ENCODE data around the gene CPS1. TPM values are rescaled to one million over a fixed set of nuclear protein-coding genes. Genes with fewer than 3 reads are reported as not detected.

Gene CPS1
- total RNA-seq, 1 donor from 2014 or later, result 3.0 TPM

GRCh38 chr2:210633699-210634098 is 77.3 kb downstream of the CPS1 start:
- intact Hi-C loops (cut with DNase I), result no loop called here
- Histone ChIP-seq H3K4me1 (no peaks in the 10 kb centered on the region), H3K27me3 (ENCODE audit: low read depth) (no peaks in the 10 kb centered on the region), H3K36me3 (no peaks in the 10 kb centered on the region), H3K9me3 (no peaks in the 10 kb centered on the region), H3K27ac (no peak overlapping the region), H3K4me3 (no peak overlapping the region)
- ATAC-seq (no peak), DNase-seq (no peak)
- no peak for TF ChIP-seq CTCF (IDR thresholded peaks at IDR 0.05)

- Histone ChIP-seq H3K4me3 (no peak overlapping the region), H3K4me1 (no peaks in the 10 kb centered on the region), H3K27ac (no peak overlapping the region), H3K9me3 (no peaks in the 10 kb centered on the region), H3K27me3 (ENCODE audit: low read depth) (no peaks in the 10 kb centered on the region), H3K36me3 (no peaks in the 10 kb centered on the region)
- ATAC-seq (no peak), DNase-seq (no peak)
- no peak for TF ChIP-seq CTCF (IDR thresholded peaks at IDR 0.05)
- intact Hi-C loops (cut with DNase I), result no loop called here
Measured at GRCh38 chr2:210635257-210635656, 78.9 kb downstream of the CPS1 start.

- no peak for DNase-seq
- Histone ChIP-seq H3K9me3 (no peaks in the 10 kb centered on the region), H3K27ac (no peak overlapping the region), H3K4me3 (no peak overlapping the region), H3K4me1 (no peaks in the 10 kb centered on the region), H3K27me3 (ENCODE audit: low read depth) (no peaks in the 10 kb centered on the region), H3K36me3 (no peaks in the 10 kb centered on the region)
- no peak for ATAC-seq
- TF ChIP-seq CTCF (IDR thresholded peaks at IDR 0.05), result no peak
- intact Hi-C loops (cut with DNase I), result no loop called here
Measured at GRCh38 chr2:210642333-210642732, 85.9 kb downstream of the CPS1 start.

- Histone ChIP-seq H3K27me3 (ENCODE audit: low read depth) (no peaks in the 10 kb centered on the region), H3K27ac (no peak overlapping the region), H3K36me3 (no peaks in the 10 kb centered on the region), H3K4me3 (no peak overlapping the region), H3K9me3 (no peaks in the 10 kb centered on the region), H3K4me1 (no peaks in the 10 kb centered on the region)
- no peak for TF ChIP-seq CTCF (IDR thresholded peaks at IDR 0.05)
- no peak for DNase-seq
- ATAC-seq, result no peak
- intact Hi-C loops (cut with DNase I), result no loop called here
Measured at GRCh38 chr2:210647151-210647550, 90.8 kb downstream of the CPS1 start.

GRCh38 chr2:210654091-210654490 is 97.7 kb downstream of the CPS1 start:
- DNase-seq (no peak), ATAC-seq (no peak)
- Histone ChIP-seq H3K4me3 (no peak overlapping the region), H3K9me3 (no peaks in the 10 kb centered on the region), H3K27me3 (ENCODE audit: low read depth) (no peaks in the 10 kb centered on the region), H3K4me1 (no peaks in the 10 kb centered on the region), H3K27ac (no peak overlapping the region), H3K36me3 (no peaks in the 10 kb centered on the region)
- no peak for TF ChIP-seq CTCF (IDR thresholded peaks at IDR 0.05)
- intact Hi-C loops (cut with DNase I), result no loop called here
